ENCODE data around the gene SPINK13.

- TF ChIP-seq, protein P1, sequence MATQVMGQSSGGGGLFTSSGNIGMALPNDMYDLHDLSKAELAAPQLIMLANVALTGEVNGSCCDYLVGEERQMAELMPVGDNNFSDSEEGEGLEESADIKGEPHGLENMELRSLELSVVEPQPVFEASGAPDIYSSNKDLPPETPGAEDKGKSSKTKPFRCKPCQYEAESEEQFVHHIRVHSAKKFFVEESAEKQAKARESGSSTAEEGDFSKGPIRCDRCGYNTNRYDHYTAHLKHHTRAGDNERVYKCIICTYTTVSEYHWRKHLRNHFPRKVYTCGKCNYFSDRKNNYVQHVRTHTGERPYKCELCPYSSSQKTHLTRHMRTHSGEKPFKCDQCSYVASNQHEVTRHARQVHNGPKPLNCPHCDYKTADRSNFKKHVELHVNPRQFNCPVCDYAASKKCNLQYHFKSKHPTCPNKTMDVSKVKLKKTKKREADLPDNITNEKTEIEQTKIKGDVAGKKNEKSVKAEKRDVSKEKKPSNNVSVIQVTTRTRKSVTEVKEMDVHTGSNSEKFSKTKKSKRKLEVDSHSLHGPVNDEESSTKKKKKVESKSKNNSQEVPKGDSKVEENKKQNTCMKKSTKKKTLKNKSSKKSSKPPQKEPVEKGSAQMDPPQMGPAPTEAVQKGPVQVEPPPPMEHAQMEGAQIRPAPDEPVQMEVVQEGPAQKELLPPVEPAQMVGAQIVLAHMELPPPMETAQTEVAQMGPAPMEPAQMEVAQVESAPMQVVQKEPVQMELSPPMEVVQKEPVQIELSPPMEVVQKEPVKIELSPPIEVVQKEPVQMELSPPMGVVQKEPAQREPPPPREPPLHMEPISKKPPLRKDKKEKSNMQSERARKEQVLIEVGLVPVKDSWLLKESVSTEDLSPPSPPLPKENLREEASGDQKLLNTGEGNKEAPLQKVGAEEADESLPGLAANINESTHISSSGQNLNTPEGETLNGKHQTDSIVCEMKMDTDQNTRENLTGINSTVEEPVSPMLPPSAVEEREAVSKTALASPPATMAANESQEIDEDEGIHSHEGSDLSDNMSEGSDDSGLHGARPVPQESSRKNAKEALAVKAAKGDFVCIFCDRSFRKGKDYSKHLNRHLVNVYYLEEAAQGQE (IDR thresholded peaks at IDR 0.05; ENCODE audit: insufficient read depth in 1 of 2, low read depth in 2 of 2, low read length in 2 of 2): no peak
- TF ChIP-seq TAF1 (IDR thresholded peaks at IDR 0.05; ENCODE audit: borderline replicate concordance, insufficient read depth, low read length): no peak
- no peak for TF ChIP-seq POLR2AphosphoS5 (IDR thresholded peaks at IDR 0.05; ENCODE audit: low read depth, low read length)
- no peak for TF ChIP-seq SIN3A (IDR thresholded peaks at IDR 0.05; ENCODE audit: borderline replicate concordance, insufficient read depth, low read length)
- no peak for TF ChIP-seq FOXP2 (optimal IDR thresholded peaks at IDR 0.05; ENCODE audit: borderline replicate concordance, extremely low read depth, extremely low read length, insufficient read depth)
These were observed 66.7 kb downstream of the SPINK13 start, which contains the start of gene SPINK9 for GRCh38 chr5:148335259-148335658.
